Neuron (in vitro differentiated cells): ENCODE data around the gene ST7.

ENCODE experiments used
- H2AFZ ChIP-seq: one replicate; pipeline ENCODE4 v1.6.1; 2013; ENCODE audit warnings: low read depth, mild to moderate bottlenecking, inconsistent platforms, low read length, moderate library complexity
- H3K27me3 ChIP-seq: one replicate; pipeline ENCODE4 v1.6.1; 2013; ENCODE audit warnings: low read length; ENCODE audit not compliant: insufficient read depth
- H3K36me3 ChIP-seq: one replicate; pipeline ENCODE4 v1.6.1; 2013; ENCODE audit warnings: low read length; ENCODE audit not compliant: insufficient read depth
- H3K4me1 ChIP-seq: one replicate; pipeline ENCODE4 v1.6.1; 2013; ENCODE audit warnings: low read length; ENCODE audit not compliant: insufficient read depth
- H3K4me3 ChIP-seq: 2 replicates; pipeline ENCODE4 v1.5.1; 2013; ENCODE audit warnings: mild to moderate bottlenecking, low read length, moderate library complexity
- H3K9me3 ChIP-seq: one replicate; pipeline ENCODE4 v1.6.1; 2013; ENCODE audit warnings: low read length

The ST7 gene

GRCh38 chr7:117262546-117262945 is 309.2 kb downstream of the ST7 start:
- Histone ChIP-seq H3K27me3 (no peaks in the 10 kb centered on the region), H3K9me3 (no peaks in the 10 kb centered on the region), H3K36me3 (no peaks in the 10 kb centered on the region)

GRCh38 chr7:117264716-117265115 is 311.4 kb downstream of the ST7 start:
- no peak overlapping the region for H3K4me3 ChIP-seq
- H3K9me3 ChIP-seq = no peaks in the 10 kb centered on the region
- H3K36me3 ChIP-seq = no peaks in the 10 kb centered on the region
- H3K27me3 ChIP-seq = no peaks in the 10 kb centered on the region
- H3K4me1 ChIP-seq = no peaks in the 10 kb centered on the region
- no peak overlapping the region for H2AFZ ChIP-seq

More at GRCh38 chr7:117262546-117262945, 309.2 kb downstream of the ST7 start:
- Histone ChIP-seq H3K4me3 (no peak overlapping the region), H3K4me1 (no peaks in the 10 kb centered on the region), H2AFZ (no peak overlapping the region)

GRCh38 chr7:117269417-117269816 is 316.1 kb downstream of the ST7 start:
- H2AFZ ChIP-seq = no peak overlapping the region
- no peaks in the 10 kb centered on the region for H3K4me1 ChIP-seq
- no peaks in the 10 kb centered on the region for H3K9me3 ChIP-seq
- H3K36me3 ChIP-seq = no peaks in the 10 kb centered on the region
- H3K4me3 ChIP-seq = no peak overlapping the region
- no peaks in the 10 kb centered on the region for H3K27me3 ChIP-seq

- Histone ChIP-seq H3K4me3 (no peak overlapping the region), H3K27me3 (no peaks in the 10 kb centered on the region), H3K36me3 (no peaks in the 10 kb centered on the region), H2AFZ (no peak overlapping the region), H3K4me1 (no peaks in the 10 kb centered on the region), H3K9me3 (no peaks in the 10 kb centered on the region)
Measured at GRCh38 chr7:117269886-117270285, 316.6 kb downstream of the ST7 start.

- H2AFZ ChIP-seq = no peak overlapping the region
- no peak overlapping the region for H3K4me3 ChIP-seq
- no peaks in the 10 kb centered on the region for H3K9me3 ChIP-seq
- H3K36me3 ChIP-seq = no peaks in the 10 kb centered on the region
- no peaks in the 10 kb centered on the region for H3K27me3 ChIP-seq
- no peaks in the 10 kb centered on the region for H3K4me1 ChIP-seq
Measured at GRCh38 chr7:117270371-117270770, 317.1 kb downstream of the ST7 start.

- Histone ChIP-seq H3K4me3 (no peak overlapping the region), H3K4me1 (no peaks in the 10 kb centered on the region), H2AFZ (no peak overlapping the region), H3K36me3 (no peaks in the 10 kb centered on the region), H3K9me3 (no peaks in the 10 kb centered on the region), H3K27me3 (no peaks in the 10 kb centered on the region)
Measured at GRCh38 chr7:117271566-117271965, 318.3 kb downstream of the ST7 start.

- Histone ChIP-seq H3K9me3 (no peaks in the 10 kb centered on the region), H2AFZ (no peak overlapping the region), H3K4me1 (no peaks in the 10 kb centered on the region), H3K27me3 (no peaks in the 10 kb centered on the region), H3K36me3 (no peaks in the 10 kb centered on the region), H3K4me3 (no peak overlapping the region)
Measured at GRCh38 chr7:117272017-117272759, 318.9 kb downstream of the ST7 start.

GRCh38 chr7:117273325-117273724 is 320.0 kb downstream of the ST7 start:
- no peaks in the 10 kb centered on the region for H3K4me1 ChIP-seq
- no peaks in the 10 kb centered on the region for H3K36me3 ChIP-seq
- no peak overlapping the region for H2AFZ ChIP-seq
- H3K27me3 ChIP-seq = no peaks in the 10 kb centered on the region
- H3K4me3 ChIP-seq = no peak overlapping the region
- H3K9me3 ChIP-seq = no peaks in the 10 kb centered on the region

GRCh38 chr7:117273814-117274225 is 320.5 kb downstream of the ST7 start:
- no peak overlapping the region for H3K4me3 ChIP-seq
- no peaks in the 10 kb centered on the region for H3K9me3 ChIP-seq
- no peaks in the 10 kb centered on the region for H3K36me3 ChIP-seq
- H3K27me3 ChIP-seq = no peaks in the 10 kb centered on the region
- no peak overlapping the region for H2AFZ ChIP-seq
- H3K4me1 ChIP-seq = no peaks in the 10 kb centered on the region

- H3K27me3 ChIP-seq = no peaks in the 10 kb centered on the region
- H3K4me3 ChIP-seq = no peak overlapping the region
- H2AFZ ChIP-seq = no peak overlapping the region
- no peaks in the 10 kb centered on the region for H3K9me3 ChIP-seq
- no peaks in the 10 kb centered on the region for H3K36me3 ChIP-seq
- H3K4me1 ChIP-seq = no peaks in the 10 kb centered on the region
Measured at GRCh38 chr7:117274951-117275350, 321.6 kb downstream of the ST7 start.

- Histone ChIP-seq H3K27me3 (no peaks in the 10 kb centered on the region), H2AFZ (no peak overlapping the region), H3K4me1 (peaks cover 4% of the 10 kb centered on the region), H3K4me3 (no peak overlapping the region), H3K36me3 (no peaks in the 10 kb centered on the region), H3K9me3 (no peaks in the 10 kb centered on the region)
Measured at GRCh38 chr7:117277576-117277975, 324.3 kb downstream of the ST7 start.

GRCh38 chr7:117278040-117278439 is 324.7 kb downstream of the ST7 start:
- peaks cover 8% of the 10 kb centered on the region for H3K4me1 ChIP-seq
- H3K9me3 ChIP-seq = no peaks in the 10 kb centered on the region
- H2AFZ ChIP-seq = no peak overlapping the region
- no peaks in the 10 kb centered on the region for H3K36me3 ChIP-seq
- H3K4me3 ChIP-seq = no peak overlapping the region
- H3K27me3 ChIP-seq = no peaks in the 10 kb centered on the region

GRCh38 chr7:117279203-117279602 is 325.9 kb downstream of the ST7 start:
- H2AFZ ChIP-seq = no peak overlapping the region
- no peak overlapping the region for H3K4me3 ChIP-seq
- H3K9me3 ChIP-seq = no peaks in the 10 kb centered on the region
- no peaks in the 10 kb centered on the region for H3K27me3 ChIP-seq
- H3K4me1 ChIP-seq = peaks cover 10% of the 10 kb centered on the region
- no peaks in the 10 kb centered on the region for H3K36me3 ChIP-seq
